Adrenal gland (tissue), 12 donors: ENCODE results near the gene PCNX4. TPM values are rescaled to one million over a fixed set of nuclear protein-coding genes. Genes with fewer than 3 reads are reported as not detected.

Experiments used
- polyA plus RNA-seq, 3 donors: library from polyadenylated mRNA; stranded (reverse); fragments of 200-250 nt in 2 of 3; fragments of 350-450 nt in 1 of 3; fragmentation: Illumina TruSeq in 1 of 3; extraction: RNeasy Lipid Tissue Mini Kit (QIAGEN cat#74804) in 1 of 3; gene quantifications; one replicate each; pipeline ENCODE4 v1.2.3, GENCODE V29; 2013 to 2014
- total RNA-seq, 9 donors: library from RNA; depleted of rRNA in 4 of 9; stranded (reverse); fragments of >200 nt in 4 of 9; fragments of 120-200 nt in 1 of 9; fragmentation: NEBNext Ultra II Directional in 1 of 9; extraction: Animal tissue kit (Norgen Biotek cat#: 25700) in 1 of 9; gene quantifications; one replicate each; pipeline versions ENCODE4 v1.1.0 to v1.2.4, GENCODE V29; 2013 to 2023
- donor health status: healthy with polysubstance abuse.
- donor health status: Bipolar disorder and iron deficiency.
- donor health status: DM: yes; HTN: yes; CAD: no.
- donor health status: DM: no; HTN: no; CAD: no.
- donor health status: DM: no; HTN: no; CAD: no.
- donor health status: DM: yes; HTN: yes; CAD: no.

PCNX4 gene
- total and polyA plus RNA-seq, 12 donors: 24.9 to 204 (median 58.1) TPM

Other genes with a start within 250 kb of the PCNX4 start
- gene RTN1, start 221.1 kb upstream of the PCNX4 start, total RNA-seq: 10 to 100 TPM in 4 of 9 donors, 1 to 10 TPM in 5; 2.9 to 15.7 (median 8.0) TPM
- gene RTN1, start 221.1 kb upstream of the PCNX4 start, polyA plus RNA-seq: 10 to 100 TPM in 1 of 3 donors, 1 to 10 TPM in 2; 5.1 to 19.7 (median 7.2) TPM
- gene LRRC9, start 171.8 kb upstream of the PCNX4 start, total RNA-seq: 1 to 10 TPM in 1 of 9 donors, under 1 TPM in 2, not detected in 6; 0.14 to 1.2 (median 0.21) TPM
- 1 to 10 TPM in 1 of 3 donors, not detected in 2; 1.1 TPM for gene LRRC9, start 171.8 kb upstream of the PCNX4 start, polyA plus RNA-seq
- gene DHRS7, start 73.5 kb downstream of the PCNX4 start, total RNA-seq: 100 to 1,000 TPM in 7 of 9 donors, 10 to 100 TPM in 2; 92.8 to 248 (median 168) TPM
- 100 to 1,000 TPM in 1 of 3 donors, 10 to 100 TPM in 2; 41.3 to 134 (median 80.5) TPM for gene DHRS7, start 73.5 kb downstream of the PCNX4 start, polyA plus RNA-seq
- gene PPM1A, start 157.3 kb downstream of the PCNX4 start, total RNA-seq: 10 to 100 TPM; 19.1 to 56.5 (median 39.4) TPM
- 10 to 100 TPM; 23.4 to 53.0 (median 23.5) TPM for gene PPM1A, start 157.3 kb downstream of the PCNX4 start, polyA plus RNA-seq